Stimulated activated CD4-positive, alpha-beta T cell treated with anti-CD3 and anti-CD28 coated beads, Interleukin-4, amount 100 ng/mL, for 1 hour (primary cell): ENCODE data around the gene ABI1.

Experiments used
- DNase-seq: peaks from one replicate; pipeline ENCODE4 v3.0.0-alpha.2; 2020

ABI1 gene

GRCh38 chr10:26854524-26854923, 6.2 kb downstream of the ABI1 start:
- no peak for DNase-seq

- DNase-seq = no peak
Measured at GRCh38 chr10:26844396-26844975, 16.3 kb downstream of the ABI1 start.

GRCh38 chr10:26843736-26844135, 17.0 kb downstream of the ABI1 start:
- DNase-seq = no peak

DNA sequence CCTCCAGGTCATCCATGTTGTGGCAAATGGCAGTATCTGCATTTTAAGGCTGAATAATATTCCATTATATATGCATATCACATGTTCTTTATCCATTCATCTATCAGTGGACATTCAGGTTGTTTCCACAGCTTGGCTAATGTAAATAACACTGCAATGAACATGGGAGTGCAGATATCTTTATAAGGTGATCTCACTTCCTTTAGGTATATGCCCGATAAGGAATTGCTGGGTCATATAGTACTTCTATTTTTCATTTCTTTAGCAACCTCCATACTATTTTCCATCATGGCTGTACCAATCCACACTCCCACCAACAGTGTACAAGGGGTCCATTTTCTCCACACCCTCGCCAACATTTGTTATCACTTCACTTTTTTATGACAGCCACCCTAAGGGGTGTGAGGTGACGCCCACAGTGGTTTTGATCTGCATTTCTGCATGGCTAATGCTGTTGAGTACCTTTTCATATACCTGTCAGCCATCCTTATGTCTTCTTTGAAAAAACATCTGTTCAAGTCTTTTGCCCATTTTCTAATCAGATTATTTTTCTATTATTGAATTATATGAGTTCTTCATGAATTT, 18.9 kb downstream of the ABI1 start:
- DNase-seq = no peak

DNA sequence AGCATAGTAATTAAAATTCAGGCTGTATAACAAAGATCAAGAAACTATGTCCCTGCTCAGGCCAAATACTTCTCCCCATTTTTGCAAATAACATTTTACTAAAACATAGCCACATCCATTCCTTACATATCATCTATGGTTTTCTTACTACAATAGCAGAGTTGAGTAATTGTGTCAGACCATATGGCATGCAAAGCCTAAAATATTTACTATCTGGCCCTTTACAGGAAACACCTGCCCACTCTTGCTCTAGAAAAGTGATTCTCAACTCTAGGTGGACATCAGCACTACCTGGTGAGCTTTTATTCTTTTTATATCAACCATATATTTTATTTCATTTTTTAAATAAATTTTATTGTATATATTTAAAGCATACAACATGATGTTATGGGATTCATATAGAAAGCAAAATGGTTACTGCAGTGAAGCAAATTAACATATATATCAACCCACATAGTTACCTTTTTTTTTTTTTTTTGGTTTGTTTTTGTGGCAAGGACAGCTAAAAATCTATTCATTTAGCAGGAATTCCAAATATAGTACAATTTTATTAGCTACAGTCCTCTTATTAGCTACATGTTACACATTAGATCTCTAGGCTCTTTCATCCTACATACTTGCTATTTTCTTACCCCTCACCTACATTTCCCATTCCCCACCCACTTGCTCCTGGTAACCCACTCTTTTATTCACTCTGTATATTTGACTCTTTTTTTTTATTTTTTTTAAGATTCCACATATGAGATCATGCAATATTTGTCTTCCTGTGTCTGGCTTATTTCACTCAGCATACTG, 19.6 kb downstream of the ABI1 start:
- no peak for DNase-seq

GRCh38 chr10:26839966-26840627, 20.7 kb downstream of the ABI1 start:
- no peak for DNase-seq

- DNase-seq = no peak
Measured at GRCh38 chr10:26837139-26837538, 23.6 kb downstream of the ABI1 start.

- no peak for DNase-seq
Measured at GRCh38 chr10:26835025-26835424, 25.7 kb downstream of the ABI1 start.

- DNase-seq = no peak
Measured at GRCh38 chr10:26832960-26833359, 27.8 kb downstream of the ABI1 start.

- no peak for DNase-seq
Measured at GRCh38 chr10:26831936-26832335, 28.8 kb downstream of the ABI1 start.

- DNase-seq = no peak
Measured at GRCh38 chr10:26829810-26830515, 30.8 kb downstream of the ABI1 start.

GRCh38 chr10:26824015-26824690, 36.6 kb downstream of the ABI1 start:
- no peak for DNase-seq

DNA sequence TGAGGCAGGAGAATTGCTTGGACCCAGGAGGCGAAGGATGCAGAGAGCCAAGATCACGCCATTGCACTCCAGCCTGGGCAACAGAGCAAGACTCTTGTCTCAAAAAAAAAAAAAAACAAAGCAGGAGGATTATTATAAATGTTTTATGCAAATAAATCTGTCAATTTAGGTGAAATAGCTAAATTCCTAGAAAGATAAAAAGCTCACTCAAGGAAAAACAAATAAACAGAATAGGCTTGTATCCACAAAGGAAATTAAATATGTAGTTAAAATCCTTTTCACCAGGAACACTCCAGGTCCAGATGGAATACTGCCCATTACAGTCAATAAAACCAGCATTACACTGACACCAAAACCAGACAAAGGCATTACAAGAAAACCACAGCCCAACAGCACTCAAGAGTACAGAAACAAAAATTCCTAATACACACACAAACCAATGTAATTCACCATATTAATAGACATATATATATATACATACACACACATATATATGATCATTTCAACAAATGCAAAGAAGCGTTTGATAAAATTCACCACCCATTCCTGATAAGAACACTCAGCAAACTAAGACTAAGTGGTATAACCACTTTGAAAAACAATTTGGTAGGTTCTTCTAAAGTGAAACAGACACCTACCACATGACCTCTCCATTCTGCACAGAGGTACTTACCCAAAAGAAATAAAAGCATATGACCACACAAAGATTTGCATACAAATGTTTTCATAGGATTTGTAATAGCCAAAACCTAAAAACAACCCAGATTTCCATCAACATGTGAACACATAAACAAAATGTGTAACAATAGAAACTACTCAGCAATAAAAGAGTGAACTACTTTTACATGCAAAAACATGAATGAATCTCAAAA, 38.8 kb downstream of the ABI1 start:
- no peak for DNase-seq

GRCh38 chr10:26815500-26815899, 45.3 kb downstream of the ABI1 start:
- DNase-seq = no peak

DNA sequence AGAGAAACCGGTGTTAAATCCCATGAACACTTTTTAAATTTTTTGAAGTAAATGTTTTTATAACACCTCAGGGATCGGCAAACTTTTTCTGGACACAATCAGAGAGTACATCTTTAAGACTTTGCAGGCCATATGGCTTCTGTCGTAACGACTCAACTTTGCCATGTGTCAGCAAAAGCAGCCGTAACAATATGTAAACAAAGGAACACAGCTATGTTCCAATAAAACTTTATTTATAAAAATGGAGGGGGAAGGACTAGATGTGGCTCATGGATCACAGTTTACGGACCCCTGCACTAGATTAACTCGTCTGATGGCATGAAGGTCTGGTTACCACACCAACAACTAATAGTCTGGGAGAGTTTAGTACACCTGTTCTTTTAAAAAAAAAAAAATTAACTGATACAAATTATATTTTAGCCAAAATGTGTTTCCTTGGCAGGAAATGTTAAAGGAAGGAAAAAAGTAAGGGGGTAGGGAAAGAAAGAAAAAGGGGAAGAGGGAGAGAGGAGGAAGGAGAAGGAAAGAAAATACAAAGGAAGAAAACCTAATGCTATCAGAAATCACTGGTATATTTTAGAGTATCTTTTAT, 50.2 kb downstream of the ABI1 start:
- no peak for DNase-seq

DNA sequence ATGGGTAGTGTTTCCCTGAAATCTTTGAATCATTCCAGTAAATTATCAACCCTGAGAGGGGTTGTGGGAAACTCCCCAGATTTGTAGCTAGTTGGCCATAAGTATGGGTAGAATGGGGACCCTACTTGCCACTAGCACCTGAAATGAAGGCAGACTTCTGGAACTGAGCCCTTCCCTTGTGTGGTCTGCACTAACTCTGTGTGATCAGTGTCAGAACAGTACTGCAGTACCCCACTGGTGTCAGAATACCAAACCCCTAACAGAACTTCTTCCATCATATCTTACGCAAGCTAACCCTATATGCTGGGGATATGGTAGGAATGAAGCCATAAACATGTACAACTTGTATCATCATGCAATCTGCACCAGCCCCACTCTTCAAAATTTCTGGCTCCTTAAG, 50.8 kb downstream of the ABI1 start:
- DNase-seq = no peak

GRCh38 chr10:26807532-26807931, 53.2 kb downstream of the ABI1 start:
- DNase-seq = no peak

DNA sequence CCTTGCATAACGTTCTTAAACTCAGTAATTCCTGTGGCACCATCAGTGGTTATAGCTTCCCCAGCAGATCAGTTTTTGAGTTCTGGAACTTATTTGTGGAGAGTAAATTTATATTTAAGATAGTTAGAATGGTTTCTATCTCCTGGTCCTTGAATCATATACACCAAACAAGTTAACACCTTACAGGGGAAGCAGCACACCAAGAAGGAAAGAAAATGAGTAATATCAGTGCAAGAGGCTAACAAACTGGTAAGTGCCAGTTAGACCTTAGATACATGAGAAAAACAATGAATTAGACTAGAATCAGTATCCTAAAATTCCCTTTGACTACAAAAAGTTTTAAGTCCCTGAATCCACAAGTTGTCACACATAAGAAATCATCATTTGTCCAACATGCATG, 54.2 kb downstream of the ABI1 start:
- DNase-seq = no peak

- no peak for DNase-seq
Measured at GRCh38 chr10:26805567-26806245, 55.1 kb downstream of the ABI1 start.
